HFFc6 (cell line): ENCODE data around the gene PDE8B. TPM values are rescaled to one million over a fixed set of nuclear protein-coding genes. Genes with fewer than 3 reads are reported as not detected.

ENCODE experiments used
- DNase-seq: peaks from one replicate; pipeline ENCODE4 v3.0.0-alpha.2; 2018
- H3K27ac Mint-ChIP-seq: 2 replicates; pipeline ENCODE4 v1.8.0; 2020; ENCODE audit warnings: mild to moderate bottlenecking, mixed read lengths
- H3K27me3 Mint-ChIP-seq: 2 replicates; pipeline ENCODE4 v1.8.0; 2021; ENCODE audit warnings: mild to moderate bottlenecking, moderate library complexity, mixed read lengths; ENCODE audit not compliant: insufficient read depth
- H3K36me3 Mint-ChIP-seq: 2 replicates; pipeline ENCODE4 v1.8.0; 2021; ENCODE audit warnings: low read depth, mixed read lengths
- H3K4me1 Mint-ChIP-seq: 2 replicates; pipeline ENCODE4 v1.8.0; 2020; ENCODE audit warnings: low read depth, mixed read lengths
- H3K4me3 Mint-ChIP-seq: 2 replicates; pipeline ENCODE4 v1.8.0; 2020; ENCODE audit warnings: mild to moderate bottlenecking, moderate library complexity, mixed read lengths
- H3K9me3 Mint-ChIP-seq: 2 replicates; pipeline ENCODE4 v1.8.0; 2020; ENCODE audit warnings: mild to moderate bottlenecking, mixed read lengths
- total RNA-seq, 6 experiments: library from RNA; stranded (reverse); fragmentation: NEBNext Ultra II Directional; extraction: Animal tissue kit (Norgen Biotek cat#: 25700); gene quantifications; 2 replicates in 1 of 6; 3 replicates in 5 of 6; pipeline ENCODE4 v1.2.3, GENCODE V29; 2021
- TF ChIP-seq, protein P1 (sequence below): fragments of 200-600 bp; sonication (generic); IDR thresholded peaks from 2 replicates; pipeline ENCODE4 v1.5.0; 2021; ENCODE audit warnings: antibody characterized with exemption, mild to moderate bottlenecking

PDE8B gene
- total RNA-seq, 6 experiments from 2014 or later, result 0.14 TPM; not detected in 5

GRCh38 chr5:77402796-77403195 is 192.3 kb downstream of the PDE8B start:
- Mint-ChIP-seq H3K27me3 (peaks cover 8% of the 10 kb centered on the region), H3K27ac (no peak overlapping the region), H3K36me3 (no peaks in the 10 kb centered on the region), H3K9me3 (no peaks in the 10 kb centered on the region), H3K4me3 (no peak overlapping the region), H3K4me1 (peaks cover 9% of the 10 kb centered on the region; the same call in 1 of the 2 replicates)
- no peak for DNase-seq
- TF ChIP-seq, protein P1, sequence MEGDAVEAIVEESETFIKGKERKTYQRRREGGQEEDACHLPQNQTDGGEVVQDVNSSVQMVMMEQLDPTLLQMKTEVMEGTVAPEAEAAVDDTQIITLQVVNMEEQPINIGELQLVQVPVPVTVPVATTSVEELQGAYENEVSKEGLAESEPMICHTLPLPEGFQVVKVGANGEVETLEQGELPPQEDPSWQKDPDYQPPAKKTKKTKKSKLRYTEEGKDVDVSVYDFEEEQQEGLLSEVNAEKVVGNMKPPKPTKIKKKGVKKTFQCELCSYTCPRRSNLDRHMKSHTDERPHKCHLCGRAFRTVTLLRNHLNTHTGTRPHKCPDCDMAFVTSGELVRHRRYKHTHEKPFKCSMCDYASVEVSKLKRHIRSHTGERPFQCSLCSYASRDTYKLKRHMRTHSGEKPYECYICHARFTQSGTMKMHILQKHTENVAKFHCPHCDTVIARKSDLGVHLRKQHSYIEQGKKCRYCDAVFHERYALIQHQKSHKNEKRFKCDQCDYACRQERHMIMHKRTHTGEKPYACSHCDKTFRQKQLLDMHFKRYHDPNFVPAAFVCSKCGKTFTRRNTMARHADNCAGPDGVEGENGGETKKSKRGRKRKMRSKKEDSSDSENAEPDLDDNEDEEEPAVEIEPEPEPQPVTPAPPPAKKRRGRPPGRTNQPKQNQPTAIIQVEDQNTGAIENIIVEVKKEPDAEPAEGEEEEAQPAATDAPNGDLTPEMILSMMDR, result no peak

- Mint-ChIP-seq H3K27me3 (peaks cover 19% of the 10 kb centered on the region), H3K36me3 (no peaks in the 10 kb centered on the region)
Measured at GRCh38 chr5:77407152-77407551, 196.7 kb downstream of the PDE8B start.

GRCh38 chr5:77409870-77410621 is 199.6 kb downstream of the PDE8B start:
- no peak for DNase-seq
- Mint-ChIP-seq H3K27me3 (peaks cover 34% of the 10 kb centered on the region), H3K9me3 (no peaks in the 10 kb centered on the region), H3K4me1 (no peaks in the 10 kb centered on the region), H3K36me3 (no peaks in the 10 kb centered on the region), H3K27ac (no peak overlapping the region), H3K4me3 (no peak overlapping the region)
- TF ChIP-seq, protein P1, result no peak

More at GRCh38 chr5:77407152-77407551, 196.7 kb downstream of the PDE8B start:
- TF ChIP-seq, protein P1, result no peak
- Mint-ChIP-seq H3K4me1 (no peaks in the 10 kb centered on the region), H3K27ac (no peak overlapping the region), H3K9me3 (no peaks in the 10 kb centered on the region), H3K4me3 (no peak overlapping the region)
- no peak for DNase-seq

DNA sequence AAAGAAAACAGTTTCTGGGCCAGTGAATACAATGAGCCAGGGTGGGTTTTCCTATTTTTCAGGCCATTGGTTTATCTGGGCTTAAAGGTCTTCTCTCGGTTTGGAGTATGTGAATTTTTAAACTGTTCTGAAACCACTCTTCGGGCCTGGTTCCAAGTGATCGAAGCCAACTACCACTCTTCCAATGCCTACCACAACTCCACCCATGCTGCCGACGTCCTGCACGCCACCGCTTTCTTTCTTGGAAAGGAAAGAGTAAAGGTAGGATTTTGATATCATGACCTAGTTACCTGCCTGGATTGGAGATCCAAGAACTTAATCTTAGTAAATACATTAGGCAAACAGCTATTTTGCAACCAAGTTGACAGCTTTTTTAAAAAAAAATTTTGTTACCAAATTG is 202.6 kb downstream of the PDE8B start:
- TF ChIP-seq, protein P1, result no peak
- Mint-ChIP-seq H3K9me3 (no peaks in the 10 kb centered on the region), H3K27ac (no peak overlapping the region), H3K27me3 (peaks cover 37% of the 10 kb centered on the region), H3K36me3 (no peaks in the 10 kb centered on the region), H3K4me3 (no peak overlapping the region), H3K4me1 (peaks cover under 1% of the 10 kb centered on the region; the same call in 1 of the 2 replicates)
- DNase-seq, result no peak

DNA sequence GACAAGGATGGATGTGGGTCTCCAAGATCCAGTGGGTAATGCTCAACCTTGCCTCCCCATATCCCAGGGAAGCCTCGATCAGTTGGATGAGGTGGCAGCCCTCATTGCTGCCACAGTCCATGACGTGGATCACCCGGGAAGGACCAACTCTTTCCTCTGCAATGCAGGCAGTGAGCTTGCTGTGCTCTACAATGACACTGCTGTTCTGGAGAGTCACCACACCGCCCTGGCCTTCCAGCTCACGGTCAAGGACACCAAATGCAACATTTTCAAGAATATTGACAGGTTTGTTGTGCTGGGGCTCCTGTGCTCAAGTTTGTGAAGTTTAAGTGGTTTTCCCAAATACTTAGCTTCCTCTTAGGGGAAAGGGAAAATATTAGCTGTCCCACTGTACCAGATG is 207.7 kb downstream of the PDE8B start:
- peaks cover 8% of the 10 kb centered on the region for H3K36me3 Mint-ChIP-seq
- DNase-seq, result no peak
- H3K9me3 Mint-ChIP-seq, result peaks cover 3% of the 10 kb centered on the region; the same call in 1 of the 2 replicates
- peaks cover 37% of the 10 kb centered on the region for H3K27me3 Mint-ChIP-seq
- no peak overlapping the region for H3K27ac Mint-ChIP-seq
- H3K4me1 Mint-ChIP-seq, result peaks cover 16% of the 10 kb centered on the region
- TF ChIP-seq, protein P1, result no peak
- H3K4me3 Mint-ChIP-seq, result no peak overlapping the region; the same call in 1 of the 2 replicates
